IMR-90 (cell line): ENCODE measurements around the gene LRRK2. TPM values are rescaled to one million over a fixed set of nuclear protein-coding genes. Genes with fewer than 3 reads are reported as not detected.

Experiments used
- ATAC-seq: fragments of 200-7000 bp; cut with Tn5 transposase; 2 replicates; pipeline ENCODE4 v1.9.1; 2020; ENCODE audit warnings: low read depth, mild to moderate bottlenecking, moderate library complexity
- BruUV-seq: library from RNA; stranded (reverse); fragments of 400-500 nt; replicated peaks from 2 replicates; lab custom pipeline; 2021; lab: Mats Ljungman, UMichigan
- CTCF ChIA-PET: fragments of 300-600 bp; formaldehyde crosslinking; extraction: SDS; loops from one replicate; lab custom pipeline; 2021; ENCODE audit warnings: antibody characterized with exemption; lab: Yijun Ruan, JAX
- POLR2A ChIA-PET: fragments of 300-600 bp; sonication (Branson Sonifier 250); formaldehyde crosslinking; loops from one replicate; lab custom pipeline; 2022; ENCODE audit warnings: antibody characterized with exemption; ENCODE audit not compliant: unreplicated experiment; lab: Charles Lee
- DNase-seq: peaks from one replicate; pipeline ENCODE4 v3.0.0; 2013
- H2AFZ ChIP-seq: replicated peaks from 2 replicates; pipeline ENCODE3; 2013; ENCODE audit warnings: low read length, mild to moderate bottlenecking; ENCODE audit not compliant: poor library complexity
- H2AK5ac ChIP-seq: 2 replicates; pipeline ENCODE4 v1.6.1; 2013; ENCODE audit warnings: low read depth, low read length, inconsistent platforms
- H2AK9ac ChIP-seq: replicated peaks from 2 replicates; pipeline ENCODE3; 2013; ENCODE audit warnings: mild to moderate bottlenecking, low read depth, low read length, moderate library complexity; ENCODE audit not compliant: poor library complexity
- H2BK120ac ChIP-seq: 2 replicates; pipeline ENCODE4 v1.6.1; 2013; ENCODE audit warnings: low read depth, low read length, inconsistent platforms
- H2BK15ac ChIP-seq: 3 replicates; pipeline ENCODE4 v1.6.1; 2013; ENCODE audit warnings: low read depth, low read length, inconsistent platforms
- H2BK20ac ChIP-seq: 2 replicates; pipeline ENCODE4 v1.6.1; 2013; ENCODE audit warnings: low read depth, mild to moderate bottlenecking, inconsistent platforms, low read length, moderate library complexity
- H2BK5ac ChIP-seq: 2 replicates; pipeline ENCODE4 v1.6.1; 2013; ENCODE audit warnings: mild to moderate bottlenecking, low read depth, low read length, inconsistent platforms; ENCODE audit not compliant: poor library complexity, severe bottlenecking
- H3K14ac ChIP-seq: replicated peaks from 2 replicates; pipeline ENCODE4 v1.6.1; 2013; ENCODE audit warnings: low read depth, low read length, inconsistent platforms
- H3K18ac ChIP-seq: 2 replicates; pipeline ENCODE4 v1.6.1; 2013; ENCODE audit warnings: low read depth, low read length, control low read depth
- H3K23ac ChIP-seq: 2 replicates; pipeline ENCODE4 v1.6.1; 2013; ENCODE audit warnings: low read depth, low read length, inconsistent platforms
- H3K27ac ChIP-seq: 2 replicates; pipeline ENCODE4 v1.5.1; 2013; ENCODE audit warnings: mild to moderate bottlenecking, control low read depth, low read length; ENCODE audit not compliant: insufficient read depth
- H3K27me3 ChIP-seq: 2 replicates; pipeline ENCODE4 v1.6.1; 2013; ENCODE audit warnings: low read length; ENCODE audit not compliant: control insufficient read depth, insufficient read depth
- H3K36me3 ChIP-seq: 2 replicates; pipeline ENCODE4 v1.6.1; 2013; ENCODE audit warnings: low read length, mixed read lengths; ENCODE audit not compliant: control insufficient read depth, insufficient read depth
- H3K4ac ChIP-seq: 2 replicates; pipeline ENCODE4 v1.6.1; 2013; ENCODE audit warnings: low read depth, low read length, inconsistent platforms
- H3K4me1 ChIP-seq: 2 replicates; pipeline ENCODE4 v1.6.1; 2013; ENCODE audit warnings: low read length, mixed read lengths; ENCODE audit not compliant: control insufficient read depth, insufficient read depth
- H3K4me2 ChIP-seq: 2 replicates; pipeline ENCODE4 v1.6.1; 2013; ENCODE audit warnings: low read depth, mild to moderate bottlenecking, control low read depth, low read length, moderate library complexity
- H3K4me3 ChIP-seq: 2 replicates; pipeline ENCODE4 v1.5.1; 2013; ENCODE audit warnings: low read depth, mild to moderate bottlenecking, control low read depth, low read length, moderate library complexity; ENCODE audit not compliant: insufficient read depth
- H3K56ac ChIP-seq: 2 replicates; pipeline ENCODE4 v1.6.1; 2013; ENCODE audit warnings: low read length, inconsistent platforms; ENCODE audit not compliant: insufficient read depth; ENCODE audit errors: extremely low read depth
- H3K79me1 ChIP-seq, 2 experiments: 2 replicates each; pipeline ENCODE4 v1.6.1; 2013; ENCODE audit warnings: low read length in 2 of 2, inconsistent platforms in 1 of 2, low read depth in 1 of 2
- H3K9ac ChIP-seq: 2 replicates; pipeline ENCODE4 v1.6.1; 2013; ENCODE audit warnings: low read depth, low read length, control low read depth
- H3K9me1 ChIP-seq: 2 replicates; pipeline ENCODE4 v1.6.1; 2013; ENCODE audit warnings: low read length, inconsistent platforms; ENCODE audit not compliant: insufficient read depth
- H3K9me3 ChIP-seq: 2 replicates; pipeline ENCODE4 v1.6.1; 2013; ENCODE audit warnings: low read length; ENCODE audit not compliant: control insufficient read depth, insufficient read depth
- H4K20me1 ChIP-seq: 2 replicates; pipeline ENCODE4 v1.6.1; 2013; ENCODE audit warnings: low read length, inconsistent platforms; ENCODE audit not compliant: insufficient read depth
- H4K5ac ChIP-seq: 2 replicates; pipeline ENCODE4 v1.6.1; 2013; ENCODE audit warnings: mild to moderate bottlenecking, low read depth, low read length, control low read depth
- H4K8ac ChIP-seq, 2 experiments: 2 replicates each; pipeline ENCODE4 v1.6.1; 2013; ENCODE audit warnings: low read depth in 2 of 2, low read length in 2 of 2, control low read depth in 1 of 2, inconsistent platforms in 1 of 2
- H4K91ac ChIP-seq: 2 replicates; pipeline ENCODE4 v1.6.1; 2013; ENCODE audit warnings: low read depth, low read length, inconsistent platforms; ENCODE audit not compliant: insufficient read depth
- CHD1 ChIP-seq: IDR thresholded peaks from 2 replicates; pipeline ENCODE4 v1.6.1; 2012; ENCODE audit warnings: low read depth, low read length, improper control_type of control experiment
- CTCF ChIP-seq: conservative IDR thresholded peaks from 2 replicates; pipeline ENCODE4 v1.5.1; 2012; ENCODE audit warnings: mild to moderate bottlenecking, low read depth, low read length, improper control_type of control experiment
- USF2 ChIP-seq: fragments of 150-350 bp; IDR thresholded peaks from 2 replicates; pipeline ENCODE4 v1.6.1; 2017; ENCODE audit warnings: mild to moderate bottlenecking, antibody characterized with exemption, low read length, low read depth
- WGBS, 2 experiments: methylation state at CpG; one replicate each; pipeline versions ENCODE4 v1.1.5 to v1.1.7; 2013; ENCODE audit warnings: missing lambda C conversion rate in 2 of 2; ENCODE audit not compliant: insufficient read length in 1 of 2; ENCODE audit errors: extremely low coverage in 2 of 2; 5-methylcytosine and 5-hydroxymethylcytosine counted together
- dilution Hi-C: fragments of 300-500 bp; cut with HindIII; formaldehyde crosslinking; loops from one replicate; pipeline ENCODE4 v1.14.3; 2018; ENCODE audit warnings: low sequenced_read_pairs; ENCODE audit not compliant: unreplicated experiment
- in situ Hi-C: fragments of 300-500 bp; cut with MboI; formaldehyde crosslinking; loops from 3 replicates; pipeline ENCODE4 v1.14.3; 2019; ENCODE audit warnings: low sequenced_read_pairs, inconsistent platforms, mixed read lengths
- intact Hi-C: fragments of 100-400 bp; cut with micrococcal nuclease; formaldehyde crosslinking; loops from 2 replicates; pipeline ENCODE4 v1.10.0; 2022
- polyA plus RNA-seq, 3 experiments: library from polyadenylated mRNA; depleted of rRNA; stranded (reverse); fragments of >200 nt; gene quantifications; 2 replicates each; pipeline ENCODE4 v1.2.3, GENCODE V29; 2012; ENCODE audit warnings: low replicate concordance in 1 of 3
- total RNA-seq: library from RNA; depleted of rRNA; stranded (reverse); fragments of >200 nt; gene quantifications from 2 replicates; pipeline ENCODE4 v1.2.3, GENCODE V29; 2012

Gene LRRK2
- total and polyA plus RNA-seq, 2 of the 4 experiments (the other 2 are of a cell fraction): 0.17 to 0.54 TPM

GRCh38 chr12:40183715-40184114, 41.1 kb upstream of the LRRK2 start:
- WGBS, 2 experiments: no CpG with 5 or more reads among the region's 1 CpG
- CTCF ChIA-PET: no interaction called here
- BruUV-seq: no TSS peak

More at GRCh38 chr12:40183715-40184114, 41.1 kb upstream of the LRRK2 start:
- Histone ChIP-seq H4K8ac (no peak overlapping the region), H3K4ac (no peak overlapping the region), H4K20me1 (no peaks in the 10 kb centered on the region), H3K36me3 (no peaks in the 10 kb centered on the region), H3K14ac (no peak overlapping the region), H2BK15ac (no peak overlapping the region), H3K18ac (no peak overlapping the region), H3K79me1 (no peaks in the 10 kb centered on the region), H3K4me1 (no peaks in the 10 kb centered on the region), H2AFZ (no peak overlapping the region), H3K23ac (no peak overlapping the region), H4K5ac (no peak overlapping the region), H2BK120ac (no peak overlapping the region), H2BK20ac (no peak overlapping the region), H2AK9ac (no peak overlapping the region), H3K9me3 (0 out of 2 replicates have a peak, but pooled peaks cover 1% of the 10 kb centered on the region), H3K56ac (no peak overlapping the region), H3K27ac (no peak overlapping the region), H3K4me3 (no peak overlapping the region), H4K91ac (no peak overlapping the region), H2BK5ac (no peak overlapping the region), H2AK5ac (no peak overlapping the region), H3K9ac (no peak overlapping the region), H3K27me3 (no peaks in the 10 kb centered on the region), H3K4me2 (no peak overlapping the region), H3K9me1 (no peaks in the 10 kb centered on the region)
- POLR2A ChIA-PET: no interaction called here
- in situ Hi-C loops (no loop called here), dilution Hi-C loops (no loop called here), intact Hi-C loops (no loop called here)
- DNase-seq (no peak), ATAC-seq (no peak)
- TF ChIP-seq USF2 (no peak), CTCF (no peak), CHD1 (no peak)
